Measurements from ENCODE around the gene SRSF1.

Gene SRSF1

GRCh38 chr17:58043221-58044181, 36.5 kb upstream of the SRSF1 start:
- CTCF ChIA-PET = no interaction called here
- TF ChIP-seq TARDBP (IDR thresholded peaks at IDR 0.05) (no peak), CTBP1 (IDR thresholded peaks at IDR 0.05; ENCODE audit: borderline replicate concordance) (no peak), LEF1 (IDR thresholded peaks at IDR 0.05; ENCODE audit: borderline replicate concordance) (no peak), BHLHE40 (IDR thresholded peaks at IDR 0.05; ENCODE audit: borderline replicate concordance) (no peak), L3MBTL2 (conservative IDR thresholded peaks at IDR 0.05) (no peak), ZNF384 (IDR thresholded peaks at IDR 0.05) (no peak), FOXM1 (IDR thresholded peaks at IDR 0.05; ENCODE audit: borderline replicate concordance) (no peak), SP1 (IDR thresholded peaks at IDR 0.05) (no peak), SUZ12 (IDR thresholded peaks at IDR 0.05) (no peak), FOXA1 (IDR thresholded peaks at IDR 0.05) (no peak), ELF4 (IDR thresholded peaks at IDR 0.05) (no peak), ARNT (IDR thresholded peaks at IDR 0.05) (no peak), FOXK2 (IDR thresholded peaks at IDR 0.05) (no peak), NFRKB (IDR thresholded peaks at IDR 0.05) (no peak), PKNOX1 (IDR thresholded peaks at IDR 0.05) (no peak), HDGF (IDR thresholded peaks at IDR 0.05; ENCODE audit: borderline replicate concordance) (no peak)
- no peak for DNase-seq (ENCODE audit: extremely low spot score)
- POLR2A ChIA-PET = no interaction called here

GRCh38 chr17:58041161-58041560, 34.1 kb upstream of the SRSF1 start:
- ChIA-PET POLR2A (interaction anchor here (0.7 kb wide), 1 partner anchor 33 kb away, joined by 3 read pairs; no protein-coding TSS in a partner anchor), CTCF (interaction anchor here (1.0 kb wide), 1 partner anchor 18 kb away, joined by 3 read pairs; no protein-coding TSS in a partner anchor)
- TF ChIP-seq LEF1 (IDR thresholded peaks at IDR 0.05; ENCODE audit: borderline replicate concordance) (no peak), FOXK2 (IDR thresholded peaks at IDR 0.05) (no peak), NFRKB (IDR thresholded peaks at IDR 0.05) (no peak), L3MBTL2 (conservative IDR thresholded peaks at IDR 0.05) (no peak), SUZ12 (IDR thresholded peaks at IDR 0.05) (no peak), ARNT (IDR thresholded peaks at IDR 0.05) (no peak), SP1 (IDR thresholded peaks at IDR 0.05) (no peak), PKNOX1 (IDR thresholded peaks at IDR 0.05) (no peak), BHLHE40 (IDR thresholded peaks at IDR 0.05; ENCODE audit: borderline replicate concordance) (no peak), FOXM1 (IDR thresholded peaks at IDR 0.05; ENCODE audit: borderline replicate concordance) (no peak), CTBP1 (IDR thresholded peaks at IDR 0.05; ENCODE audit: borderline replicate concordance) (no peak), ZNF384 (IDR thresholded peaks at IDR 0.05) (no peak)
- no peak for DNase-seq (ENCODE audit: extremely low spot score)

GRCh38 chr17:58040386-58040785, 33.3 kb upstream of the SRSF1 start:
- no peak for DNase-seq (ENCODE audit: extremely low spot score)
- TF ChIP-seq ZNF384 (IDR thresholded peaks at IDR 0.05) (no peak), TARDBP (IDR thresholded peaks at IDR 0.05) (no peak), LEF1 (IDR thresholded peaks at IDR 0.05; ENCODE audit: borderline replicate concordance) (no peak), FOXA1 (IDR thresholded peaks at IDR 0.05) (no peak), ELF4 (IDR thresholded peaks at IDR 0.05) (no peak), PKNOX1 (IDR thresholded peaks at IDR 0.05) (no peak), CTBP1 (IDR thresholded peaks at IDR 0.05; ENCODE audit: borderline replicate concordance) (no peak), ARNT (IDR thresholded peaks at IDR 0.05) (no peak), NFRKB (IDR thresholded peaks at IDR 0.05) (no peak), FOXK2 (IDR thresholded peaks at IDR 0.05) (no peak), SUZ12 (IDR thresholded peaks at IDR 0.05) (no peak), BHLHE40 (IDR thresholded peaks at IDR 0.05; ENCODE audit: borderline replicate concordance) (no peak), HDGF (IDR thresholded peaks at IDR 0.05; ENCODE audit: borderline replicate concordance) (no peak), L3MBTL2 (conservative IDR thresholded peaks at IDR 0.05) (no peak)
- POLR2A ChIA-PET = interaction anchor here (0.7 to 1.4 kb wide), 3 partner anchors 33 to 151 kb away, joined by 3 to 8 read pairs (median 3); partner anchors contain the start of gene SRSF1
- CTCF ChIA-PET = no interaction called here

GRCh38 chr17:58039975-58040374, 32.9 kb upstream of the SRSF1 start:
- no peak for DNase-seq (ENCODE audit: extremely low spot score)
- ChIA-PET POLR2A (interaction anchor here (0.7 to 1.4 kb wide), 2 partner anchors 33 to 152 kb away, joined by 3 to 8 read pairs; partner anchors contain the start of gene SRSF1), CTCF (no interaction called here)
- TF ChIP-seq L3MBTL2 (conservative IDR thresholded peaks at IDR 0.05) = no peak
- TF ChIP-seq BHLHE40 (IDR thresholded peaks at IDR 0.05; ENCODE audit: borderline replicate concordance) = no peak
- TF ChIP-seq TARDBP (IDR thresholded peaks at IDR 0.05) = no peak
- TF ChIP-seq CTBP1 (IDR thresholded peaks at IDR 0.05; ENCODE audit: borderline replicate concordance) = no peak
- no peak for TF ChIP-seq SUZ12 (IDR thresholded peaks at IDR 0.05)
- no peak for TF ChIP-seq NFRKB (IDR thresholded peaks at IDR 0.05)
- no peak for TF ChIP-seq PKNOX1 (IDR thresholded peaks at IDR 0.05)
- no peak for TF ChIP-seq LEF1 (IDR thresholded peaks at IDR 0.05; ENCODE audit: borderline replicate concordance)

All from HEK293T (cell line).